ENCODE measurements around the gene LRRIQ3. TPM values are rescaled to one million over a fixed set of nuclear protein-coding genes. Genes with fewer than 3 reads are reported as not detected.
"Not testable (repeated sequence)": the region's sequence is repeated elsewhere in the genome, so short reads cannot be mapped to it uniquely, and the experiment has no call there.

The LRRIQ3 gene
- total and polyA plus RNA-seq, 9 of the 15 experiments (the other 6 are each of a cell fraction or from before 2014, with no cell fraction given), result 0.27 to 2.8 (median 1.7) TPM

- TF ChIP-seq, protein P1, sequence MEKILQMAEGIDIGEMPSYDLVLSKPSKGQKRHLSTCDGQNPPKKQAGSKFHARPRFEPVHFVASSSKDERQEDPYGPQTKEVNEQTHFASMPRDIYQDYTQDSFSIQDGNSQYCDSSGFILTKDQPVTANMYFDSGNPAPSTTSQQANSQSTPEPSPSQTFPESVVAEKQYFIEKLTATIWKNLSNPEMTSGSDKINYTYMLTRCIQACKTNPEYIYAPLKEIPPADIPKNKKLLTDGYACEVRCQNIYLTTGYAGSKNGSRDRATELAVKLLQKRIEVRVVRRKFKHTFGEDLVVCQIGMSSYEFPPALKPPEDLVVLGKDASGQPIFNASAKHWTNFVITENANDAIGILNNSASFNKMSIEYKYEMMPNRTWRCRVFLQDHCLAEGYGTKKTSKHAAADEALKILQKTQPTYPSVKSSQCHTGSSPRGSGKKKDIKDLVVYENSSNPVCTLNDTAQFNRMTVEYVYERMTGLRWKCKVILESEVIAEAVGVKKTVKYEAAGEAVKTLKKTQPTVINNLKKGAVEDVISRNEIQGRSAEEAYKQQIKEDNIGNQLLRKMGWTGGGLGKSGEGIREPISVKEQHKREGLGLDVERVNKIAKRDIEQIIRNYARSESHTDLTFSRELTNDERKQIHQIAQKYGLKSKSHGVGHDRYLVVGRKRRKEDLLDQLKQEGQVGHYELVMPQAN (IDR thresholded peaks at IDR 0.05; ENCODE audit: borderline replicate concordance), result no peak
- no peak for TF ChIP-seq ZNF165 (CRISPR knock-in tag; IDR thresholded peaks at IDR 0.05; ENCODE audit: borderline replicate concordance)
- no peak for TF ChIP-seq ZNF124 (CRISPR knock-in tag; IDR thresholded peaks at IDR 0.05)
Measured at GRCh38 chr1:74180490-74180889, 17.5 kb downstream of the LRRIQ3 start (continued).

- H3K27ac ChIP-seq (ENCODE audit: extremely low read depth, low read depth, low read length); ATAC-seq; H4K20me1 ChIP-seq (replicated peaks; ENCODE audit: control insufficient read depth, insufficient read depth, low read length); DNase-seq (ENCODE audit: extremely low read depth in 1 of 4, low spot score in 3 of 4); H3K9ac ChIP-seq (ENCODE audit: insufficient read depth in 1 of 2, low read depth in 2 of 2, low read length in 2 of 2); BruUV-seq (replicated peaks); H3K79me2 ChIP-seq (ENCODE audit: control insufficient read depth, insufficient read depth, low read length); H3K27me3 ChIP-seq (ENCODE audit: control insufficient read depth in 2 of 2, insufficient read depth in 2 of 2, low read length in 2 of 2); CTCF ChIA-PET (ENCODE audit: low intra/inter-chr PET ratio); H3K36me3 ChIP-seq (ENCODE audit: control insufficient read depth, insufficient read depth, low read length); FAIRE-seq; H3K9me3 ChIP-seq (replicated peaks; ENCODE audit: control insufficient read depth, insufficient read depth, low read depth, low read length); H3K4me2 ChIP-seq (ENCODE audit: insufficient read depth, low read length); in situ Hi-C loops (cut with MboI); H2AFZ ChIP-seq (ENCODE audit: low read depth, low read length); H3K4me3 ChIP-seq; H3K4me1 ChIP-seq (replicated peaks in 1 of 2; ENCODE audit: control insufficient read depth in 2 of 2, insufficient read depth in 2 of 2, low read length in 2 of 2); intact Hi-C loops (cut with micrococcal nuclease); H3K9me1 ChIP-seq (ENCODE audit: control insufficient read depth, insufficient read depth, low read length): not testable (repeated sequence)
- 0% methylated on average over 1 of the region's 1 CpG for WGBS (ENCODE audit: insufficient coverage, low coverage, missing lambda C conversion rate)
- POLR2A ChIA-PET, result interaction anchor here (0.6 kb wide), 1 partner anchor 306 kb away, joined by 3 read pairs; no protein-coding TSS in a partner anchor
Measured at GRCh38 chr1:74174423-74174822, 23.6 kb downstream of the LRRIQ3 start.
